HG03139 (cell line): Measurements from ENCODE around the gene ACBD3.
"Not testable (repeated sequence)": the region's sequence is repeated elsewhere in the genome, so short reads cannot be mapped to it uniquely, and the experiment has no call there.

Experiments used
- ATAC-seq: cut with Tn5 transposase; IDR thresholded peaks from one replicate; pipeline ENCODE4 v1.9.1; 2021; ENCODE audit not compliant: unreplicated experiment

ACBD3 gene

GRCh38 chr1:226186124-226187018, at the start of gene ACBD3:
Gene ACBD3, minus strand, starts transcription at chr1:226186741. Its CDS starts 66 bp downstream, at chr1:226186675.
- ATAC-seq, result peak; percentile 92

GRCh38 chr1:226233806-226234205, 47.3 kb upstream of the ACBD3 start:
- no peak for ATAC-seq

GRCh38 chr1:226233293-226233692, 46.8 kb upstream of the ACBD3 start:
- peak; percentile 56 for ATAC-seq

GRCh38 chr1:226226601-226227000, 40.1 kb upstream of the ACBD3 start:
- no peak for ATAC-seq

GRCh38 chr1:226223786-226224244, 37.3 kb upstream of the ACBD3 start:
- peak; percentile 62 for ATAC-seq

- ATAC-seq, result peak; percentile 37
These were observed 36.7 kb upstream of the ACBD3 start, which contains the start of gene MIXL1 for GRCh38 chr1:226223157-226223785. Gene MIXL1, plus strand, starts transcription at chr1:226223664. Its CDS starts 18 bp downstream, at chr1:226223682.

GRCh38 chr1:226222686-226223085, 36.1 kb upstream of the ACBD3 start:
- ATAC-seq, result no peak

GRCh38 chr1:226220473-226221189, 34.1 kb upstream of the ACBD3 start:
- no peak for ATAC-seq

- no peak for ATAC-seq
These were observed 30.7 kb upstream of the ACBD3 start for GRCh38 chr1:226217273-226217672.

GRCh38 chr1:226216056-226216455, 29.5 kb upstream of the ACBD3 start:
- ATAC-seq, result no peak

- ATAC-seq, result no peak
These were observed 28.7 kb upstream of the ACBD3 start for GRCh38 chr1:226215239-226215638.

GRCh38 chr1:226212545-226212944, 26.0 kb upstream of the ACBD3 start:
- ATAC-seq, result no peak

GRCh38 chr1:226211181-226211821, 24.8 kb upstream of the ACBD3 start:
- no peak for ATAC-seq

GRCh38 chr1:226210571-226211176, 24.1 kb upstream of the ACBD3 start:
- ATAC-seq, result no peak

- ATAC-seq, result no peak
These were observed 22.9 kb upstream of the ACBD3 start for GRCh38 chr1:226209307-226210059.

GRCh38 chr1:226207048-226207447, 20.5 kb upstream of the ACBD3 start:
- no peak for ATAC-seq

- ATAC-seq, result no peak
These were observed 17.7 kb upstream of the ACBD3 start for GRCh38 chr1:226204198-226204597.

- ATAC-seq, result no peak
These were observed 17.1 kb upstream of the ACBD3 start for GRCh38 chr1:226203655-226204054.

GRCh38 chr1:226203240-226203639, 16.7 kb upstream of the ACBD3 start:
- no peak for ATAC-seq

- not testable (repeated sequence) for ATAC-seq
These were observed 16.1 kb upstream of the ACBD3 start for GRCh38 chr1:226202666-226203065.
